ENCODE measurements around the gene RPL41.
"Not testable (repeated sequence)": the region's sequence is repeated elsewhere in the genome, so short reads cannot be mapped to it uniquely, and the experiment has no call there.

Gene RPL41

GRCh38 chr12:56103066-56103711 lies 13.2 kb upstream of the RPL41 start:
- no peak for DNase-seq

- no peak for DNase-seq
Observed at GRCh38 chr12:56103823-56104108, 12.7 kb upstream of the RPL41 start.

DNA sequence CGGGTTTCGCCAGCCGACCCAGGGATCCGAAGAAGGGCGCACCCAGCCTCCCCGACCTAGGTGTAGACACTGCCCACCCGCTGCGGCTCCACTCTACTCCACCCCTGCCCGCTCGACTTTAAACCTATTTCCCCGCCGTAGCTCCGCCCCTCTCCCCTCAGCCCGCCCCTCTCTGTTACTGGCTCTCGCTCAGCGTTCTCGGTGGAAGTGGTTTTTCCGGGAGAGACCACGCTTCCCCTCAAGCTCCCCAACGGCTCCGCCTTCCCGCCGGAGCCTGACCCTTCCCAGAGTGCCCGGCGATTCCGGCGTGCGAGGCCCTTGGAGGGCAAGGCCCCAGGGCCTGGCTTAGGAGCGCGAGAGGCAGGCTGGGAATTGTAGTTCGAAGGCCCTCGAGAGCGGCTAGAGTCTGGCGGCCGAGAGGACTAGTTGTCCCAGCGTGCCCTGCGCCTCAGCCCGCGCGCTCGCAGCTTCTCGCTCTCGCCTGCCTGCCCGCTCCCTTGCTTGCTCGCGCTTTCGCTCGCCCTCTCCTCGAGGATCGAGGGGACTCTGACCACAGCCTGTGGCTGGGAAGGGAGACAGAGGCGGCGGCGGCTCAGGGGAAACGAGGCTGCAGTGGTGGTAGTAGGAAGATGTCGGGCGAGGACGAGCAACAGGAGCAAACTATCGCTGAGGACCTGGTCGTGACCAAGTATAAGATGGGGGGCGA lies 12.2 kb upstream of the RPL41 start, which contains the start of gene PA2G4:
TSS of gene PA2G4 (plus strand) at position 451 of the 706 bp plus-strand sequence. CDS start at position 630, 179 bp downstream.
- DNase-seq, result peak; percentile 100

DNA sequence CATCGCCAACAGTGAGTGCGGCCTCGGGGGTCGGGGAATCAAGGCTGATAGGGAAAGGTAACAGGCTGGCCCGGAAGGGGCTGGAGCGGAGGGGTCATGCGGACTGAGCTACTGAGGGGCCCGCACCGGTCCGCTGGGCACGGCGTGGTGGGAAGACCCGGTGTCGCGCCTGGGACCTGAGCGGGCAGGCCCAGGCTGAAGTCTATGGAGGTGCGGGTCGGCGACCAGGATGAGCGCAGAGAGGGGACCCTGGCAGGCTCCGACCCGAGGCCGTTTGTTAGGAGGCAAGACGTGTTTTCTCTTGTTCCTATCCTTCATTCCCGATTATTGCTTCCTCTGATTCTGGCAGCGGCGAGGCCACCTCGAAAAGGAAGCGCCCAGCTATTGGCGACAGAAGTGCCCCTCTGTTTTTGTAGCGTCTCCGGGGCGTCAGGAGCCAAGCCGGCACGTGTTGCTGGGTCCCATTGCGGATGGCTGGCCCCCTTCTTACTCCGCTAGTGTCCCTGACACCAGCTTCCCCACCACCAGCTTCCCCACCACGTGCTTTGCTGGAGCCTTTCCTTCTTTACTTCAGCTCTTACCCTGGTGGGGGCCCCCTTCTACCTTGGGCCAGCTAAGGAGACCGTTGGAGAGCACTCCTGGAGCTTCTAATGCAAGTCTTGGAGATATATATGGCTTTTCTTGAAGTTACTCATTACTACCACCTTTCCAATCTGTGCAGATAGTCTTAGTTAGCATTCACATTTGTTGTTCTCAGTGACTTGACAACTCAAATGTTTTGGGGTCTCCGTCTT lies 11.4 kb upstream of the RPL41 start:
- peak; percentile 21 for DNase-seq

- no peak for DNase-seq
Observed at GRCh38 chr12:56105609-56105902, 10.9 kb upstream of the RPL41 start.

GRCh38 chr12:56107242-56107641 lies 9.2 kb upstream of the RPL41 start:
- no peak for DNase-seq

GRCh38 chr12:56110571-56110970 lies 5.9 kb upstream of the RPL41 start:
- no peak for DNase-seq

DNA sequence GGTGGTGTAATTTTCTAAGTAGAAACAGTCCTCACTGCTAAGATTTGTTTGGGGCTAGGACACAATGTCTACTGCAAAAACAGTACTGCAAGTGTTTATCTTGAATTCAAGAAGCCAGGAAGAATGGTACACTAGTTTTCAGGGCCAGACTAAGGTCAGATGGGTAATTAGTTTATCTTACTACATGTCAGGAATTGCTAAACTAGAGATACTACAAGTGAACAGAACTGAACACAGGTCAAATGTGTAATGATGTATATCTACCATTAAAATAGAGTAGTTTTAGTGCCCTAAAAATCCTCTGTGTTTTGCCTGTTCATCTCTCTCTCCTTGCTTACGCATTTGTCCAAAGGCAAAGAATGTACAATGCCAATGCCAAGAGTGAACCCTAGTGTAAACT lies 2.3 kb upstream of the RPL41 start:
- no peak for DNase-seq

GRCh38 chr12:56115329-56115728 lies 1.1 kb upstream of the RPL41 start:
- DNase-seq, result peak; percentile 15

GRCh38 chr12:56117082-56117706 lies 761 bp downstream of the RPL41 start:
- DNase-seq, result not testable (repeated sequence)

DNA sequence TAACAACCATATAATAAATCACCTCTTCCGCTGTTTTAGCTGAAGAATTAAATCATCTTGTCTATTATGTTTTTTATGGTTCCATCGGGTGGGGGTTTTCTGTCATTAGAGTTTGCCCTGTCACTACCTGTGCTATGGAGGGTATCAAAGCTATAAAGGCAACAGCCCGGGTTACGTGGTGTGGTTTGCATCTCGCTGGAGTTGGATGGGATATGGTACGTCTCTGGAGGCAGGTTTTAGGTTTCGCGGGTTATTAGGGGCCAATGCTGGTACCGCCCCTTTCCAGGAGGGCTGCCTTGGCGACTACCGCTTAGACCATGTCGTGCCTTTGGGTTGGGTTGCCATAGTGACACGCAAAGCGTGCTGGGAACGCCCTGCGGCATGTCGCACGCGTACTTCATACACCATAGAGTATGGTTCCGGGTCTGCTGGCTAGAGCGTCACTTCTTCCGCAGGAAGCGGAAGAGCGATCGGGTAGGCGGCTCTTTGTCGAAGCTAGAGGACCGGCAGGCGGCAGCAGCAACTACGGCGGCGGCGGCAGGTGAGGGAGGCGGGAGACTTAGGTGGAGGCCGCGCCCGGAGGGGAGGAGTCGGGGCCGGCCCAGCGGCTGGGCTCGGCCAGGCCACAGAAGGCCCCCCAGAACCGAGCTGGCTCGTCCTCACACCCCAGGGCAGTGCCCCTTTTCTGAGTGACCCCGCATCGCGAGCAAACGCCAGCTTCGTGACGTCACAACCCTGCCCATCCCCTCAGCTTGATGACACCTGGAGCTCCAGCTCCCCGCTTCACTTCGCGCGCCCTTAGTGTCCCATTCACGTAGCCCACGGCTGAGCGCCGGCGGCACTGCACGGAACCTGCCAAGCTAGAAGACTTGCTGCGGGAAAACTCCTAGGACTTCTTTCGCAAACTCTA lies 1.6 kb downstream of the RPL41 start, which contains the start of gene ZC3H10:
TSS of gene ZC3H10 (plus strand) at position 489 of the 910 bp plus-strand sequence. CDS start 2,297 bp downstream, outside the sequence.
- peak; percentile 99 for DNase-seq

DNA sequence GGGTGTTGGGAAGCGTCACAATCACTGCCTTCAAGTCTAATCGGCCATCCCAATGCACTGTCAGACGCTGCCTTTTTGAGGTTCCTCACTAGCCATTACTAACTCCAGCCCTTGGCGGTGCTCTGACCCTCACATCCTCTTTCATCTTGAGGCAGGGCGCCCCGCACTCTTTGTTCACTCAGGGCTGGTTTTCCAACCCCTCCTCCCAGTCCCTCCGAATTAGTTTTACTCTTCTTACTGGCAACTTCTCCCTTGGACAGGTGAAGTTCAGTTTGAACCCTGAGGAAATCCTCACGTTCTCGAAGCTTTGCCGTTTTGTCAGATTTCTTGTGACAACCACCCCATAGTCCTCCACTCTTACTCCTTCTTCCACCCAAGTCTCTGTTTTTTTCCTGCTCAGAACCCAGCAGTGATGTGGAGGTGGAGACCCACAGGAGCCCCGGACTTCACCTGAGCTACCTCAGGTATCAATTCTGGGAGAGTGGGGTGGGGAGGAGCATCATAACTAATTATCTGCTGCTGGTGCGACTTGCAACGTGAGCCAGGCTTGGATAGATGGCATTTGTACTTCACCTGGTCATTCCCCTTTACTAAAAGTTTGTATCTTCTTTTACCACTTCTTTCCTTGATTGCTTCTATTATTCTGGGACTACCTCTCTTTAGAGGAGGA lies 2.4 kb downstream of the RPL41 start:
- no peak for DNase-seq

DNA sequence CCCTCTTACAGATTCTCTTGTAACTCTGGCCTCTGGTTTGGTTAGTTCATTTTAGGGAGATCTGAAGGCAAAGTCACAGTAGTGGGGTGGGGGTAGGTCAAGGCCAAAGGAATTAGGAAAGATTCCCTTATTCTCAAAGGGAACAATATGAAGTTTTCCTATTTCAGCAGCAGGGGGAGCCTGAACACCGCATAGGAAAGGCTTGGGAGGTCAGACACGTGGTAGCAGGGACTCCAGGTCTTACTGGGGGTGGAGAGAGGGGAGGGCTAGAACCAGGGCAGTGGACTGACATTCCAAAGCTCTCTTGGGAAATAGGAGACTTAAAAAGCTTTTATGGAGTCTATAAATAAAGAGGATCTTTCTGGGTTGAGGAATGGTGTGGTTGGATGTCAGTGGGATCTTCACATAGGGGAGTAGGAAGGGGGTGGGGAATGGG lies 2.9 kb downstream of the RPL41 start:
- DNase-seq, result peak; percentile 97

DNA sequence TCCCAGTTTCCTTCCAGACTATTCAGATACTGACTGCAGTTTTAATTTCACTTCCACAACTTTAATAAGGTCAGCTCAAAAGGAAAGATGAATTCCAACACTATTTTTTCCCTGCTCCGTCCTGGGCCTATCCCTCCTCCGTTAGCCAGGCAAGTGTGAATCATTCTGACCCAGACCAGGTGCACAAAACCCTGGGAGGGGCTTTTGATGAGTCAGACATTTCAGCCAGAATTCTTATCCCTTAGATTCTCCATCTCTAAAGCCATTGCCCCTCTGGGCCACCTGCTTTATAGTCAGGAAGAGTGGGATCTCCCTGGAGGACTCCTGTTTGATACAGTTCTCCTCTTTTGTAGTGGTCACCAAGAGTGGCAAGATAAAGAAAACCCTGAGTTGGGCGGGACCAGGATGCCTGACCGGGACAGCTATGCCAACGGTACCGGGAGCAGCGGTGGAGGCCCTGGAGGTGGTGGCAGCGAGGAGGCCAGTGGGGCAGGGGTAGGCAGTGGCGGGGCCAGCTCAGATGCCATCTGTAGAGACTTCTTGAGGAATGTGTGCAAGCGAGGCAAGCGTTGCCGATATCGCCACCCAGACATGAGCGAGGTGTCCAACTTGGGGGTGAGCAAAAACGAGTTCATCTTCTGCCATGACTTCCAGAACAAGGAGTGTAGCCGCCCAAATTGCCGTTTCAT lies 3.9 kb downstream of the RPL41 start:
- DNase-seq, result no peak

DNA sequence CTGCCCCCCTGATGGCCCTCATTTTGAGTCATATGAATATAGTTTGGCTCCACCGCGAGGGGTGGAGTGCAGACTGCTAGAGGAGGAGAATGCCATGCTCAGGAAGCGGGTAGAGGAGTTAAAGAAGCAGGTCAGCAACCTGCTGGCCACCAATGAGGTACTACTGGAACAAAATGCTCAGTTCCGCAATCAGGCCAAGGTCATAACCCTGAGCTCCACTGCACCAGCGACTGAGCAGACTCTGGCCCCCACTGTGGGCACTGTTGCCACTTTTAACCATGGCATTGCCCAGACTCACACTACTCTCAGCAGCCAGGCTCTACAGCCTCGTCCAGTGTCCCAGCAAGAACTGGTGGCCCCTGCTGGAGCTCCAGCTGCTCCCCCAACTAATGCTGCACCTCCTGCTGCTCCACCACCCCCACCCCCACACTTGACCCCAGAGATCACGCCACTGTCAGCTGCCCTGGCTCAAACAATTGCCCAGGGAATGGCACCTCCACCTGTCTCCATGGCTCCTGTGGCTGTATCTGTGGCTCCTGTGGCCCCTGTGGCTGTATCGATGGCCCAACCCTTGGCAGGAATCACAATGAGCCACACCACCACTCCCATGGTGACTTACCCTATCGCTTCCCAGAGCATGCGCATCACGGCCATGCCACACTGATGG lies 4.9 kb downstream of the RPL41 start:
- DNase-seq, result no peak

- no peak for DNase-seq
Observed at GRCh38 chr12:56122637-56123036, 6.2 kb downstream of the RPL41 start.

- no peak for DNase-seq
Observed at GRCh38 chr12:56124133-56124532, 7.7 kb downstream of the RPL41 start.

DNA sequence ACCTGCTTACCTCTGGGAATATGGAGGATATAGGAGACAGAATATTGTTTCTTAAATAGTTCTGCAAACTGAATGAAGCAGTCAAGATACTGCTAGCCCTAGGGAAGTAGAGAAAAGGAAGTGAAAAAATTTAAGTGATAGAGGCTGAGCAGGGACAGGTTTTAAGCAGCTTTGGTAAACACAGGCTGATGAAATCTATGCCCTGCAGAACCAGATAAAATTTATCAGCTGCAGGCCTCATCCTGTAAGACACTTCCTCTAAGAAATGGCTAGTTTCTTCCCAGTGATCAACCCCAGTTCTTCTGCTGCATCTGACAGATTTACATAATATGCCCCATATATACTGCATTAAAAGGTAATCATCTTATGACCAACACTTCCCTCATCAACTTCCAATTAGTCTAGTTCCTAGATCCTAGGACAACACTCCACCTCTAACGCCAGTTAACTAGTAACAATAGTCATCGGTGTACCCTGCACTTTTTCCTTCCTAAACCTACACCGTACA lies 10.4 kb downstream of the RPL41 start:
- DNase-seq, result no peak

DNA sequence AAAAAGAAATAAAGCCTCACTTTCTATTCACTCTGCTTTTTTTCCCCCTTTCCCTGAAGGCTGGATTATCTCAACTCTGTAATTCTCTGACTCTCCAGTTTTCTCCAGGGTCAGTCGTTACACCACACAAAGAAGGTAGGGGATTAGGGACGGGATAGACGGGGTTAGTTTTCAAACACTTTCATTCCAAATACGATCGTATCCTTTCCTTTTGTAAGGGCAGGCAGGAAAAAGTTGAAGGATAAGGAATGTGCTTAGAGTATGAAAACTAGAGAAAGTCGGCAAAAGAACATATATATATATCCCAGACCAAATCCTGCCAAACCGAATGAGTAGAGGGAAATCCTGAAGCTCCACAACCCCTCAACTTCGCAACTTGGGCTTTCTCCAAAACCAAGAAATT lies 11.1 kb downstream of the RPL41 start:
- DNase-seq, result no peak
